ENCODE results near the gene CLIC4.
"Not testable (repeated sequence)": the region's sequence is repeated elsewhere in the genome, so short reads cannot be mapped to it uniquely, and the experiment has no call there.

CLIC4 gene

DNA sequence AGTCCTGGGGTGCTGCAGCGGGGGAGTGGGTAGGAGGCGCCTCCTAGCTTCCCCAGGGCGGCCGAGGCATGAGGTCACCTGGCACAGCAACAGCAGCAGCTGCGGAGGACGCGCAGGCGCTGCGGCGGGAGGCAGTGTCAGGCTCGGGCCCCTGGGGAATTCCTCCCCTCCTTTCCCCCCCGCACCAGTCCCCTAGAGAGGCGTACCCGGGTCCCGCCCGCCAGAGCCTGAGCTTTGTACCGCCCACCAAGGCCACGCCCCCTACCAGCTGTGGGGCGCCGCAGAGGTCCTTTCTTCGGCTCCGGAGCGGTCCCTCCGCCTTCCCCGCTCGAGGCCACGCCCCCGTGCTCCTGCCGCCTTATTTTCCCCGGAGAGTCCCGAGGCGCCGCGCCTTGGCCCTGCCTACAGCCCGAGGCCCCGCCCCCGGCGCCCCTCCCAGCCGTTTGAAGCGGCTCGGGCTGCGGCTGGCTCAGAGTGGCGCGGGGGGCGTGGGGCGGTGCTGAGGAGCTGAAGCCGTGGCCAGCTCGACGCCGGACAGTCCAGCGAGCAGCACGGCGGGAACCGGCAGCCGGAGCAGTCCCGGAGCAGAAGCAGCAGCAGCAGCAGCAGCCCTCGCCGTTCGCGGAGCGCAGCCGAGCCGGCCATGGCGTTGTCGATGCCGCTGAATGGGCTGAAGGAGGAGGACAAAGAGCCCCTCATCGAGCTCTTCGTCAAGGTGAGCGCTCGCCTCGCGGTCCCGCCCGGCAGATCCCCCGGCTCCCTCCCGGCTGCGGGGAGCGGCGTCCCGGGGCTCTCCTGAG is at the start of gene CLIC4:
Gene CLIC4, plus strand, starts transcription at position 537 of the 800 bp plus-strand sequence. Its CDS starts 107 bp downstream, at position 644.
- in situ Hi-C loops (cut with MboI; ENCODE audit: low sequenced_read_pairs), result no loop called here

DNA sequence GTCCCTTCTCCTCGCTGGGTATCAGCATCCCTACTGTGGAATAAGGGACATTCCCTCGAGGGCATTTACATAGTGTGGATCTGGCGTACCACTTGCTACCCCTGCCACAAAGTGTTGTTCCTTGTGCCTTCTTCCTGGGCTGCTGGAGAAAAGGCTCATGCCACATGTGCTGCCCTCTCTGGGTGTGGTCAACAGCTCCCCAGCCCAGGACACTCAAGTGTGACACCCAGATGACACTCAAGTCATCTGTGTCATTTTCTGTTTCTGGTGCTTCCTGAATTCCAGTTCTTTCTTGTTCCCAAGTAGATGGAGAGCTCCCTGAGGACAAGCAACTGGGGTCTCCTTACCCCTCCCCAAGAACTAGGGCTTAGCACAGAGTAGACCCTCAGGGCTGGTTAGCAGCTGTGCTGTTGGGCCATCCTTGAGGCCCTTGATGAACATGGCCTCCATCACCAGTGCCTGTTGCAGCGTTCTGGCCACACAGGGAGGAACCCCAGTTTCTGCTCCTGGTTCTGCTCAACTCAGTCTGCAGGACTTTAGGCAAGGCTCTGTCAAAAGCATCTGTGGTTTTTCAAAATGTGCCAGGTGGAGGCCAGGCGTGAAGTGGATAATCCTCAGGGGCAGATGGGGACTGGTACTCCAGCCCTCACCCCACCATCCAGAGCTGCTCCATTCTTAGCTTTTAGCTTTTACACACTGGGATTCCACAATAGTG is 49.0 kb upstream of the CLIC4 start:
- in situ Hi-C loops (cut with MboI; ENCODE audit: low sequenced_read_pairs), result loop anchor here (25.0 kb wide), 1 partner anchor 516 kb away; no protein-coding TSS in a partner anchor

DNA sequence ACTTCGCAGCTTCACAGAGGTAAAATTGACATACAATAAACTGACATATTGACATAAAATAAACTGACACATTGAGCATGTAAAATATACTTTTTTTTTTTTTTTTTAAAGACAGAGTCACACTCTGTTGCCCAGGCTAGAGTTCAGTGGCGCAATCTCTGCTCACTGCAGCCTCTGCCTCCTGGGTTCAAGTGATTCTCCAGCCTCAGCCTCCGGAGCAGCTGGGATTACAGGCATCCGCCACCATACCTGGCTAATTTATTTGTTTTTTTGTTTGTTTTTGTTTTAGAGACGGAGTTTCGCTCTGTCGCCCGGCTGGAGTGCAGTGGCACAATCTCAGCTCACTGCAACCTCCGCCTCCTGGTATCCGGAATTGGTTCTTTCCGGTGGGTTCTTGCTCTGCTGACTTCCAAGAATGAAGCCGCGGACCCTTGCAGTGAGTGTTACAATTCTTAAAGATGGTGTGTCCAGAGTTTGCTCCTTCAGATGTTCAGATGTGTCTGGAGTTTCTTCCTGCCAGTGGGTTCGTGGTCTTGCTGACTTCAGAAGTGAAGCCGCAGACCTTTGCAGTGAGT is 48.4 kb upstream of the CLIC4 start:
- in situ Hi-C loops (cut with MboI; ENCODE audit: low sequenced_read_pairs), result loop anchor here (25.0 kb wide), 1 partner anchor 515 kb away; no protein-coding TSS in a partner anchor

DNA sequence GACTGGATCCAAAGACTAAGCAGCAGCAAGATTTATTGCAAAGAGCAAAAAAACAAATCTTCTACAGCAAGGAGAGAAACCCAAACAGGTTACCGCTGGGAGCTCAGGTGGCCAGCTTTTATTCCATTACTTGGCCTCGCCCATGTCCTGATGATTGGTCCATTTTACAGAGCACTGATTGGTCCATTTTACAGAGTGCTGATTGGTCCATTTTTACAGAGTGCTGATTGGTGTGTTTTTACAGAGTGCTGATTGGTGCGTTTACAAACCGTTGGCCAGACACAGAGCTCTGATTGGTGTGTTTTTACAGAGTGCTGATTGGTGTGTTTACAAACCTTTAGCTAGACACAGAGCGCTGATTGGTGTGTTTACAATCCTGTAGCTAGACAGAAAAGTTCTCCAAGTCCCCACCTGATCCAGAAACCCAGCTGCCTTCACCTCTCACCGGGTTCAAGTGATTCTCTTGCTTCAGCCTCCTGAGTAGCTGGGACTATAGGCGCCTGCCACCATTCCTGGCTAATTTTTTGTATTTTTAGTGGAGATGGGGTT is 47.7 kb upstream of the CLIC4 start:
- in situ Hi-C loops (cut with MboI; ENCODE audit: low sequenced_read_pairs), result loop anchor here (25.0 kb wide), 1 partner anchor 515 kb away; no protein-coding TSS in a partner anchor

GRCh38 chr1:24698326-24698725 is 46.9 kb upstream of the CLIC4 start:
- in situ Hi-C loops (cut with MboI; ENCODE audit: low sequenced_read_pairs), result loop anchor here (25.0 kb wide), 1 partner anchor 514 kb away; no protein-coding TSS in a partner anchor

DNA sequence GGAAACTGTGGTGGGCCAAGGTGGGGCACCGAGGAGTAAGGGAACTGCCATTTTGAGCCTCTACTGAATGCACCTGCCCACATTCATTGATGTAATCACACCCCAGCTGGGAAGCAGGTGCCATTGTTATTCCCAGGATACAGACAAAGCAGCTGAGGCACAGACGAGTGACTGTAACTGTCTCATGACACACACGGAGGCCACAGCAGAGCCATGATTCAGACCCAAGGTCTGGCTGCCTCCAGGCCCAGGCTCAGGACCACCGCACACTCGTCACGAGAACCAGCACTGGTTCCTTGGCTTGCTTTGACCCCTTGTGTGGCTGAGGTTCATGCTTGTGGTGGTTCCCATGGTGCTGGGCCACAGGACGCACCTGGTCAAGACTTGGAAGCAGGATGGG is 45.6 kb upstream of the CLIC4 start:
- in situ Hi-C loops (cut with MboI; ENCODE audit: low sequenced_read_pairs), result loop anchor here (25.0 kb wide), 1 partner anchor 513 kb away; no protein-coding TSS in a partner anchor

DNA sequence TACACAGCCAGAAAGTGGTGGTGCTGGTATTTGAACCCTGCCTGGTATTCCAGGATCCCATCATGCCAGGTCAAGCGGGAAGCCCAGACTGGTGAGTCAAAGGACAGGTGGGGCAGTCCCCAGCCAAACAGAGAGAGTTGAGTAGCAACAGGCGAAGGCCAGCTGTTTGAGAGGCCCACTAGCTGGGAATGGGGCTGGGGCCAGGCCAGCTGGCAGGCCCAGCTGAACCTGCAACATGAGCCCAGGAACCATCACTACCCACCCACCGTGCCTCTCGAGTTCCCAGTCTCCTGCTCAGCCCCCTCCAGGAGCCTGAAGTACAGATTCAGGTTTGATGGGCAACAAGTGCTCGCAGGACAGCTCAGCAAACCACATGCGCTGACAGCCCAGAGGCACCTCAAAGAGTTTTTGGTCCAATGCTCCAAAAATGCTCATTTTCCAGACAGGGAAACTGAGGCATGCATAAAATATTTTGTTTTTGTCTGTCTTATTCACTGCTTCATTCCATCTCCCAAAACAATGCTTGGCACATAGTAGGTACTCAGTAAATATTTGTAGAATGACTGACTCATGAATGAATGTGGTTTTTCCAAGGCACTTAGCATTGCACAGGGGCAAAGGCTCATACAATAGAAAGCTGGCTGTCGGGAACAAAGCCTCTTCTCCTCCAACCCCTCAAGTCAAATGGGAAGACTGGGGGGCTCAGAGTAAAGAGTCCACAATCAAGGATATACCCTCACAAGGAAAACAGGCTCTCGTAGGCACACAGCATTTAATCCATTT is 42.5 kb upstream of the CLIC4 start:
- in situ Hi-C loops (cut with MboI; ENCODE audit: low sequenced_read_pairs), result no loop called here

GRCh38 chr1:24704411-24705259 is 40.6 kb upstream of the CLIC4 start:
- in situ Hi-C loops (cut with MboI; ENCODE audit: low sequenced_read_pairs), result no loop called here

GRCh38 chr1:24705260-24706073 is 39.8 kb upstream of the CLIC4 start:
- in situ Hi-C loops (cut with MboI; ENCODE audit: low sequenced_read_pairs), result no loop called here

- in situ Hi-C loops (cut with MboI; ENCODE audit: low sequenced_read_pairs), result not testable (repeated sequence)
Observed at GRCh38 chr1:24706074-24706389, 39.2 kb upstream of the CLIC4 start.

DNA sequence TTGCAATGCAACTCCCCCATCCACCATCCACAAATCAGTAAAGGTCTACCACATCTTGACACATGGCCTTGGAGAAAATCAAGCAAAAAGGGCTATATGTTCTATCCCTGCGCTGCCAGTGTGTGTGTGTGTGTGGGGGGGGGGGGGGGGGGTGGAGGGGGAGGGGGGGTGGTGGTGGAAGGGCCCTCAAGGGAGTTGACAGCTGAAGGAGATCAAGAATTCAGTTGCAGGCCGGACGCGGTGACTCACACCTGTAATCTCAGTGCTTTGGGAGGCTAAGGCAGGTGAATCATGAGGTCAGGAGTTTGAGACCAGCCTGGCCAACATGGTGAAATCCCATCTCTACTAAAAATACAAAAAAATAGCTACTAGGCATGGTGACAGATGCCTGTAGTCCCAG is 37.6 kb upstream of the CLIC4 start:
- in situ Hi-C loops (cut with MboI; ENCODE audit: low sequenced_read_pairs), result no loop called here

DNA sequence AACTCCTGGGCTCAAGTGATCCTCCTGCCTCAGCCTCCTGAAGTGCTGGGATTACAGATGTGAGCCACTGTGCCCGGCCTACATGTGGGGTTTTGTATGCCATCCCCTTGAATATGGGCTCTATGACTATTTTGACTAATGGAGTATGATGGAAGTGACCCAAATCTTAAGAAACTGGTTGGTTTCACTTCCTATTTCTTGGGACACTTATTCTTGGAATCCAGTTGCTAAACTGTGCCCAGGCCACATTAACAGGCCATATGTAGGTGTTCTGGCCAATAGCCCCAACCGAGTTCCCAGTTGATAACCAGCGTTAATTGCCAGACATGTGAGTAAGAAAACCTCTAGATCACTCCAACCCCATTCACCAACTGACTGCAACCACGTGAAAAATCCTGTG is 36.3 kb upstream of the CLIC4 start:
- in situ Hi-C loops (cut with MboI; ENCODE audit: low sequenced_read_pairs), result no loop called here

DNA sequence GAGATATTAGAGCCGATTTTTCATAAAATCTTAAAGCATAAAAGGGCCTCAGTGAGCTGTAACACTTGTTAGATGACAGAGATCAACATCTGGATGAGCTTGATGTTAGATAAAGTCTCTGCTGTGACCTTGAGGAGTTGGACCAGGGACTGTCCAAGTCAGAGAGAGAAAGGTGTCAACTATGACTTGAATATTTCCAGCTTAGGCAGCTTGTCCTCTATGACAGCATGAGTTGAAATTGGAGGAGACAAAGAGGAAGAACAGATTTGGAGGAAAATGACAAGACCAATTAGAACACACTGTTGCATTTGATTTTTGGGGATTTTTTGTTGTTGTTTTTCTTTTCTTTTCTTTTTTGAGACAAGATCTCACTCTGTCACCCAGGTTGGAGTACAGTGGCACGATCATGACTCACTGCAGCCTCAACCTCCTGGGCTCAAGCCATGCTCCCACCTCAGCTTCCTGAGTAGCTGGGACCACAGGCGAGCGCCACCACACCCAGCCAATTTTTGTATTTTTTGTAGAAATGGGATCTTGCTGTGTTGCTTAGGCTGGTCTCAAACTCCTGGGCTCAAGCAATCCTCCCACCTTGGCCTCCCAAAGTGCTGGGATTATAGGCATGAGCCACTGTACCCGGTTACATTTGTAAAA is 35.3 kb upstream of the CLIC4 start:
- in situ Hi-C loops (cut with MboI; ENCODE audit: low sequenced_read_pairs), result no loop called here

GRCh38 chr1:24711329-24711728 is 33.9 kb upstream of the CLIC4 start:
- in situ Hi-C loops (cut with MboI; ENCODE audit: low sequenced_read_pairs), result no loop called here

GRCh38 chr1:24713176-24713575 is 32.1 kb upstream of the CLIC4 start:
- in situ Hi-C loops (cut with MboI; ENCODE audit: low sequenced_read_pairs), result no loop called here

DNA sequence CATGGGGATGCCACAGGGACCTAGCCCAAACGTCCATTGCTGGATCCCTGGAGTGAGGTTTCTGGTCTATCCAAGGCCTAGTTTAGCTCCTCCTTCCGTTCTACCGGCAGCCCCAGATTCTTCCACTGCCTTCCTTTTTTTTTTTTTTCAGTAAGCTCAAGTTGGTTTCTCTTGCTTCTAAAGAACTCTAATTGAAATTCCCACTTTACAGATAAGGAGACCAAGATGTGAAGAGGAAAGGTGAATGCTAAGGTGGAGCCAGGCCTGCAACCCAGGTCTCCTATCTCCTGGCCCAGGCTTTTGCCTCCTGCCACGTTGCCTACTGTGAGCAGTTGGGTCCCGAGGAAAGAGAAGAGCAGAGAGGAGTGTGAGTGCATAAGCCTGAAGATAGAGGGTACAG is 31.5 kb upstream of the CLIC4 start:
- in situ Hi-C loops (cut with MboI; ENCODE audit: low sequenced_read_pairs), result no loop called here

- in situ Hi-C loops (cut with MboI; ENCODE audit: low sequenced_read_pairs), result no loop called here
Observed at GRCh38 chr1:24714859-24715520, 30.3 kb upstream of the CLIC4 start.

- in situ Hi-C loops (cut with MboI; ENCODE audit: low sequenced_read_pairs), result no loop called here
Observed at GRCh38 chr1:24715658-24716057, 29.6 kb upstream of the CLIC4 start.

Measured in HL-60/S4 treated with retinoic acid at 250 ng/mL for 4 days and 3 days (cell line).